ENCODE results near the gene UNK. TPM values are rescaled to one million over a fixed set of nuclear protein-coding genes. Genes with fewer than 3 reads are reported as not detected.
A peak's percentile ranks its signal among the peaks of the same experiment; 100 is the strongest.

Gene UNK
- total and polyA plus RNA-seq, 9 of the 15 experiments (the other 6 are each of a cell fraction or from before 2014, with no cell fraction given): 12.8 to 38.6 (median 24.8) TPM

DNA sequence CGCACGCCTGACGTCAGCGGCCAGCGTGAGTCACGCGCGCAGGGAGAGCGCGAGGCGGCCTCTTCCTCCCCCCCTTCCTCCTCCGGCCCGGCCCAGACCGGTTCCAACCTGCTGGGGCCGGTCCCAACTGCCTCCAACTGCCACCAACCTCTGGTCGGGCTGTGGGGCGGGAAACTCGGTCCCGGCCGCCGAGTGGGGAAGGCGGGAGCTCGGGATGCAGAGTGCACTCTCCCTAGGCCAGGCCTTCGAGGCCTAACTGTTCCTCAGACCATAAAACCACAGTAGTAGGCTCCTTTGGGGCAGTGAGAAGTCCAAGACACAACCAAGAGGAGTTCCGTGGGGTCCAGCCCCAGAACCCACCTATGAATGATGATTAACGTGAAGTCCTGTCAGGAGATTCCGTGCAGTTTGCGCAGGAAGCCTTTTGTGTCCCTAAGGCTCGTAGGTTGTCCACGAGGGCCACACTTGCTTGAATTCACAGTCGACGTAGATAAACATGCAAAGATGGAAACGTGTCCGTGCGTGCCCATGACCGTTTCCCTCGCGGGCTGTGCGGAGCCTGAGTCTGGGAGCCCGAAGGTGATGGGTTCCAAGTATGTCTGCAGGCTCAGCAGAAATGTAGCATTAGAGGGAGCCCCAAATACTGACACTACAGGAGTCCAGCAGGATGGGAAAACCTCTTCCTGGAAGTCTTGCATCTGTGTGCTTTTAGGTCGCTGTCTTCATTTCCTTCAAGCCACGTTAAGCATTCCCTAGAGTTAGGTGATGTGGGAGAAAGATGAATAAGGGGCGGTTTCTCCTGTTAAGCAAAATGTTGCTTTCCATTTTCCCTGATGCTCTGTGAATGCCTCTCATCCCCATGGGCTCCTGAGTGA, 647 bp downstream of the UNK start (continued):
- peak; percentile 25; the same call in 1 of the 2 replicates for TF ChIP-seq SMC3 (conservative IDR thresholded peaks at IDR 0.05; ENCODE audit: insufficient read depth, low read depth, low read length)
- peak; percentile 74; the same call in 1 of the 2 replicates for TF ChIP-seq KLF13 (tag; IDR thresholded peaks at IDR 0.05; ENCODE audit: borderline replicate concordance, low read depth)
- TF ChIP-seq, protein P1, sequence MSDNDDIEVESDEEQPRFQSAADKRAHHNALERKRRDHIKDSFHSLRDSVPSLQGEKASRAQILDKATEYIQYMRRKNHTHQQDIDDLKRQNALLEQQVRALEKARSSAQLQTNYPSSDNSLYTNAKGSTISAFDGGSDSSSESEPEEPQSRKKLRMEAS (CRISPR knock-in tag; IDR thresholded peaks at IDR 0.05): peak; percentile 91
- no peak for TF ChIP-seq ZNF695 (CRISPR knock-in tag; IDR thresholded peaks at IDR 0.05)
- no peak for TF ChIP-seq ZBTB1 (CRISPR knock-in tag; IDR thresholded peaks at IDR 0.05; ENCODE audit: borderline replicate concordance, low read depth)
- TF ChIP-seq, protein P2, sequence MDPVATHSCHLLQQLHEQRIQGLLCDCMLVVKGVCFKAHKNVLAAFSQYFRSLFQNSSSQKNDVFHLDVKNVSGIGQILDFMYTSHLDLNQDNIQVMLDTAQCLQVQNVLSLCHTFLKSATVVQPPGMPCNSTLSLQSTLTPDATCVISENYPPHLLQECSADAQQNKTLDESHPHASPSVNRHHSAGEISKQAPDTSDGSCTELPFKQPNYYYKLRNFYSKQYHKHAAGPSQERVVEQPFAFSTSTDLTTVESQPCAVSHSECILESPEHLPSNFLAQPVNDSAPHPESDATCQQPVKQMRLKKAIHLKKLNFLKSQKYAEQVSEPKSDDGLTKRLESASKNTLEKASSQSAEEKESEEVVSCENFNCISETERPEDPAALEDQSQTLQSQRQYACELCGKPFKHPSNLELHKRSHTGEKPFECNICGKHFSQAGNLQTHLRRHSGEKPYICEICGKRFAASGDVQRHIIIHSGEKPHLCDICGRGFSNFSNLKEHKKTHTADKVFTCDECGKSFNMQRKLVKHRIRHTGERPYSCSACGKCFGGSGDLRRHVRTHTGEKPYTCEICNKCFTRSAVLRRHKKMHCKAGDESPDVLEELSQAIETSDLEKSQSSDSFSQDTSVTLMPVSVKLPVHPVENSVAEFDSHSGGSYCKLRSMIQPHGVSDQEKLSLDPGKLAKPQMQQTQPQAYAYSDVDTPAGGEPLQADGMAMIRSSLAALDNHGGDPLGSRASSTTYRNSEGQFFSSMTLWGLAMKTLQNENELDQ (CRISPR knock-in tag; IDR thresholded peaks at IDR 0.05; ENCODE audit: borderline replicate concordance): no peak
- TF ChIP-seq TOE1 (IDR thresholded peaks at IDR 0.05; ENCODE audit: borderline replicate concordance): peak; percentile 87
- TF ChIP-seq TOE1 (CRISPR knock-in tag; IDR thresholded peaks at IDR 0.05; ENCODE audit: borderline replicate concordance, low read depth): peak; percentile 85; the same call in 1 of the 2 replicates
- TF ChIP-seq GABPA (tag; conservative IDR thresholded peaks at IDR 0.05; ENCODE audit: low read depth): peak; percentile 52; the same call in 1 of the 2 replicates
- no peak for TF ChIP-seq ZNF324 (CRISPR knock-in tag; IDR thresholded peaks at IDR 0.05)
- TF ChIP-seq ZNF134 (CRISPR knock-in tag; conservative IDR thresholded peaks at IDR 0.05): 0 out of 2 replicates have a peak, but pooled peaks have one; percentile 28
- TF ChIP-seq SMAD4 (CRISPR knock-in tag; conservative IDR thresholded peaks at IDR 0.05): peak; percentile 90
- no peak; the same call in 1 of the 2 replicates for TF ChIP-seq FOXJ2 (tag; IDR thresholded peaks at IDR 0.05)
- no peak for TF ChIP-seq NUFIP1 (IDR thresholded peaks at IDR 0.05; ENCODE audit: partially characterized antibody)
- TF ChIP-seq, protein P3, sequence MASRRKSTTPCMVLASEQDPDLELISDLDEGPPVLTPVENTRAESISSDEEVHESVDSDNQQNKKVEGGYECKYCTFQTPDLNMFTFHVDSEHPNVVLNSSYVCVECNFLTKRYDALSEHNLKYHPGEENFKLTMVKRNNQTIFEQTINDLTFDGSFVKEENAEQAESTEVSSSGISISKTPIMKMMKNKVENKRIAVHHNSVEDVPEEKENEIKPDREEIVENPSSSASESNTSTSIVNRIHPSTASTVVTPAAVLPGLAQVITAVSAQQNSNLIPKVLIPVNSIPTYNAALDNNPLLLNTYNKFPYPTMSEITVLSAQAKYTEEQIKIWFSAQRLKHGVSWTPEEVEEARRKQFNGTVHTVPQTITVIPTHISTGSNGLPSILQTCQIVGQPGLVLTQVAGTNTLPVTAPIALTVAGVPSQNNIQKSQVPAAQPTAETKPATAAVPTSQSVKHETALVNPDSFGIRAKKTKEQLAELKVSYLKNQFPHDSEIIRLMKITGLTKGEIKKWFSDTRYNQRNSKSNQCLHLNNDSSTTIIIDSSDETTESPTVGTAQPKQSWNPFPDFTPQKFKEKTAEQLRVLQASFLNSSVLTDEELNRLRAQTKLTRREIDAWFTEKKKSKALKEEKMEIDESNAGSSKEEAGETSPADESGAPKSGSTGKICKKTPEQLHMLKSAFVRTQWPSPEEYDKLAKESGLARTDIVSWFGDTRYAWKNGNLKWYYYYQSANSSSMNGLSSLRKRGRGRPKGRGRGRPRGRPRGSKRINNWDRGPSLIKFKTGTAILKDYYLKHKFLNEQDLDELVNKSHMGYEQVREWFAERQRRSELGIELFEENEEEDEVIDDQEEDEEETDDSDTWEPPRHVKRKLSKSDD (conservative IDR thresholded peaks at IDR 0.05; ENCODE audit: low read length): no peak
- TF ChIP-seq, protein P4, sequence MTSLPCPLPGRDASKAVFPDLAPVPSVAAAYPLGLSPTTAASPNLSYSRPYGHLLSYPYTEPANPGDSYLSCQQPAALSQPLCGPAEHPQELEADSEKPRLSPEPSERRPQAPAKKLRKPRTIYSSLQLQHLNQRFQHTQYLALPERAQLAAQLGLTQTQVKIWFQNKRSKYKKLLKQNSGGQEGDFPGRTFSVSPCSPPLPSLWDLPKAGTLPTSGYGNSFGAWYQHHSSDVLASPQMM (CRISPR knock-in tag; IDR thresholded peaks at IDR 0.05): no peak
- 0 out of 4 replicates have a peak, but pooled peaks of 1 of the 2 experiments have one; percentile 46 for TF ChIP-seq HDAC1 (IDR thresholded peaks at IDR 0.05)
- TF ChIP-seq, protein P5, sequence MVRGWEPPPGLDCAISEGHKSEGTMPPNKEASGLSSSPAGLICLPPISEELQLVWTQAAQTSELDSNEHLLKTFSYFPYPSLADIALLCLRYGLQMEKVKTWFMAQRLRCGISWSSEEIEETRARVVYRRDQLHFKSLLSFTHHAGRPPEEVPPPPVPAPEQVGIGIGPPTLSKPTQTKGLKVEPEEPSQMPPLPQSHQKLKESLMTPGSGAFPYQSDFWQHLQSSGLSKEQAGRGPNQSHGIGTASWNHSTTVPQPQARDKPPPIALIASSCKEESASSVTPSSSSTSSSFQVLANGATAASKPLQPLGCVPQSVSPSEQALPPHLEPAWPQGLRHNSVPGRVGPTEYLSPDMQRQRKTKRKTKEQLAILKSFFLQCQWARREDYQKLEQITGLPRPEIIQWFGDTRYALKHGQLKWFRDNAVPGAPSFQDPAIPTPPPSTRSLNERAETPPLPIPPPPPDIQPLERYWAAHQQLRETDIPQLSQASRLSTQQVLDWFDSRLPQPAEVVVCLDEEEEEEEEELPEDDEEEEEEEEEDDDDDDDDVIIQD (CRISPR knock-in tag; IDR thresholded peaks at IDR 0.05): no peak
- no peak for TF ChIP-seq ZC3H11A (IDR thresholded peaks at IDR 0.05; ENCODE audit: low read depth, low read length)
